Activated CD8-positive, alpha-beta T cell treated with anti-CD3 and anti-CD28 coated beads, Interleukin-2, amount 10 ng/mL, durations not matched to agents 7 days and 5 days (primary cell): ENCODE results near the gene TRAPPC1. TPM values are rescaled to one million over a fixed set of nuclear protein-coding genes. Genes with fewer than 3 reads are reported as not detected.

Experiments used
- ATAC-seq: fragments of 150-1000 bp; cut with Tn5 transposase; one replicate; pipeline ENCODE4 v1.10.0; 2021; ENCODE audit warnings: moderate library complexity
- CTCF ChIA-PET: fragments of 350-600 bp; sonication (Branson Sonifier 250); formaldehyde crosslinking; loops from one replicate; lab custom pipeline; 2021; ENCODE audit warnings: antibody characterized with exemption; lab: Charles Lee
- POLR2A ChIA-PET: fragments of 350-600 bp; sonication (Branson Sonifier 250); formaldehyde crosslinking; loops from one replicate; lab custom pipeline; 2021; ENCODE audit warnings: antibody characterized with exemption; lab: Charles Lee
- DNase-seq: peaks from one replicate; pipeline ENCODE4 v3.0.0-alpha.2; 2020
- H3K27ac Mint-ChIP-seq: one replicate; pipeline ENCODE4 v1.8.0; 2021; ENCODE audit warnings: mild to moderate bottlenecking, mixed read lengths
- H3K27me3 Mint-ChIP-seq: one replicate; pipeline ENCODE4 v1.8.0; 2021; ENCODE audit warnings: low read depth, mixed read lengths
- H3K36me3 Mint-ChIP-seq: one replicate; pipeline ENCODE4 v1.8.0; 2021; ENCODE audit warnings: low read depth, mixed read lengths
- H3K4me1 Mint-ChIP-seq: one replicate; pipeline ENCODE4 v1.8.0; 2021; ENCODE audit warnings: low read depth, mixed read lengths
- H3K4me3 Mint-ChIP-seq: one replicate; pipeline ENCODE4 v1.8.0; 2021; ENCODE audit warnings: mild to moderate bottlenecking, mixed read lengths
- H3K9me3 Mint-ChIP-seq: one replicate; pipeline ENCODE4 v1.8.0; 2022; ENCODE audit warnings: mixed read lengths; ENCODE audit not compliant: insufficient read depth
- total RNA-seq, 2 experiments: library from RNA; stranded (reverse); gene quantifications; one replicate each; pipeline ENCODE4 v1.2.3, GENCODE V29; 2021

Gene TRAPPC1
- total RNA-seq, 2 experiments from 2014 or later = 248 to 278 TPM

DNA sequence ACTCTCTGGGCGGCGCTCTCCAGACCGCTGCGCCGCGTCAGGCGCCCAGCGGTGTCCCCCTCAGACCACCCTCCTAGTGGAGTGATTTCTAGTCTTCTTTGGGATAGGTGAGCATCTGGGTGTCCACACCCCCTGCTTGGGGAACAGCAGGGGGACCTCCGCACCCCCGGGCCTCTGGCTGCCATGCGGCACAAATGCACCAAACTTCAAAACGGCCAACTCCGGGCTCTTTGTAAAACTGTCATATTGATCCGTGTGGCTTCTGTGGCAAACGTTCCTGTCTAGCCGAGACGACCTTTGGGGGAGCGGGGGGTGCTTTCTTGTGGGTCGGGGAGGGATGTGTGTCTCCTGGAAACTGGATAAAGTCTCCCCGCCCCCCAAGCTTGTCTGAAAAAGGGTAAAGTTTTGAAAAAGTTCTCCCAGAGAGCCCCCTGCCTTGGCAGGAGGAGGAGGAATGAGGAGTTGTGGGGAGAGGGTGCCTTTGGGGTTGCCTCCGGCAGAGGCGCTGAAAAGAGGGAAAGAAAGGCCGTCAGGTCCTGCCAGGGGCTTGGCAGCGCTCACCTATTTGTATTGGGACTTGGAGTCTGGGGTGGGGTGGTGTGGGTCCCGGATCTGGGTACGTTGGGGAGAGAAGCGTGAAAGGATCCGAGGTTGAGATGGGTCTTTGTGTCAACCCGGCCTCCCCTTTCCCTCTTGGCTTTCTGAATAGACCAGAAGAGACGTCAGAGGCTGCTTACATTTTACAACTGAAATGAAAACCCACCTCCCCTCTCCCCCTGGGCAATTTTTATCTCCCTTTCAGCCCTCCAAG is 45.3 kb downstream of the TRAPPC1 start:
- Mint-ChIP-seq H3K27ac (no peak overlapping the region), H3K36me3 (peaks cover 20% of the 10 kb centered on the region), H3K4me1 (peaks cover 6% of the 10 kb centered on the region), H3K4me3 (no peak overlapping the region), H3K9me3 (no peaks in the 10 kb centered on the region), H3K27me3 (no peaks in the 10 kb centered on the region)
- ATAC-seq = peak; percentile 21
- ChIA-PET POLR2A (interaction anchor here (0.6 to 1.7 kb wide), 5 partner anchors 13 to 44 kb away, joined by 3 to 12 read pairs (median 4); partner anchors contain the start of gene NAA38), CTCF (interaction anchor here (0.9 to 1.9 kb wide), 5 partner anchors 17 to 45 kb away, joined by 3 to 8 read pairs (median 4); partner anchors contain the start of genes CNTROB, NAA38 and TRAPPC1)
- peak; percentile 72 for DNase-seq

- peak; percentile 8 for ATAC-seq
- H3K9me3 Mint-ChIP-seq = no peaks in the 10 kb centered on the region
- H3K36me3 Mint-ChIP-seq = peaks cover 13% of the 10 kb centered on the region
- peak; percentile 60 for DNase-seq
- peak overlapping the region; percentile 61 for H3K27ac Mint-ChIP-seq
- peaks cover 3% of the 10 kb centered on the region for H3K4me1 Mint-ChIP-seq
- POLR2A ChIA-PET = interaction anchor here (0.6 to 1.7 kb wide), 7 partner anchors 14 to 272 kb away, joined by 3 to 12 read pairs (median 4); partner anchors contain the start of gene NAA38
- H3K27me3 Mint-ChIP-seq = no peaks in the 10 kb centered on the region
- CTCF ChIA-PET = interaction anchor here (0.9 to 1.9 kb wide), 5 partner anchors 17 to 46 kb away, joined by 3 to 8 read pairs (median 4); partner anchors contain the start of genes CNTROB, NAA38 and TRAPPC1
- H3K4me3 Mint-ChIP-seq = peak overlapping the region; percentile 61
Measured at GRCh38 chr17:7885367-7886226, 46.1 kb downstream of the TRAPPC1 start.

- DNase-seq (peak; percentile 49), ATAC-seq (peak; percentile 5)
- Mint-ChIP-seq H3K4me3 (peak overlapping the region; percentile 65), H3K36me3 (peaks cover 5% of the 10 kb centered on the region), H3K4me1 (no peaks in the 10 kb centered on the region), H3K27me3 (no peaks in the 10 kb centered on the region), H3K9me3 (no peaks in the 10 kb centered on the region), H3K27ac (peak overlapping the region; percentile 81)
- ChIA-PET POLR2A (interaction anchor here (1.0 to 1.3 kb wide), 2 partner anchors 48 to 289 kb away, joined by 4 read pairs; no protein-coding TSS in a partner anchor), CTCF (interaction anchor here (1.5 to 1.9 kb wide), 4 partner anchors 16 to 28 kb away, joined by 4 to 8 read pairs (median 6); partner anchors contain the start of gene NAA38)
Measured at GRCh38 chr17:7884581-7885366, 47.0 kb downstream of the TRAPPC1 start.

GRCh38 chr17:7883781-7884386 is 47.9 kb downstream of the TRAPPC1 start:
- Mint-ChIP-seq H3K4me1 (no peaks in the 10 kb centered on the region), H3K36me3 (peaks cover 4% of the 10 kb centered on the region), H3K27ac (peak overlapping the region; percentile 79), H3K27me3 (no peaks in the 10 kb centered on the region), H3K4me3 (peak overlapping the region; percentile 72), H3K9me3 (no peaks in the 10 kb centered on the region)
- no peak for ATAC-seq
- POLR2A ChIA-PET = interaction anchor here (0.6 to 1.0 kb wide), 4 partner anchors 20 to 290 kb away, joined by 3 to 4 read pairs (median 4); no protein-coding TSS in a partner anchor
- CTCF ChIA-PET = interaction anchor here (1.1 to 1.9 kb wide), 4 partner anchors 15 to 27 kb away, joined by 4 to 10 read pairs (median 6); partner anchors contain the start of gene NAA38
- peak; percentile 45 for DNase-seq

DNA sequence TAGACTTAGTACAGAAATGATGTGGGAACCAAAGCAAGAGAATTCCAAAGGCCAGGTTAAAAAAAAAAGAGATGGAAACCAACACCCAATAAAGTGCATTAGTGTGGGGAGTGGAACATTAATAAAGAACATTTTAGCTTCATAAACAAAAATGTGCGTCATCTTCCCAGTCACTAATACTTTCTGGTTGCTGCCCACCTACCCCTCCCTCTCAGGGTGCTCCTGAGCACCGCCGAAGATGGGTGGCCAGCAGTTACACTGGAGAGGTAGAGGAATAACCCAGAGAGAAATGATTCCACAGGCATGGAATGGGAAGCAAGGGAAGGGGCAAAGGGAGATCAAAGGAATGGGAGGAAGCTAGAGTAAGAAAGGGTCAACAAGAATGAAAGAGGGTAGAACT is 49.1 kb downstream of the TRAPPC1 start:
- Mint-ChIP-seq H3K27me3 (no peaks in the 10 kb centered on the region), H3K4me1 (no peaks in the 10 kb centered on the region), H3K9me3 (no peaks in the 10 kb centered on the region), H3K4me3 (no peak overlapping the region), H3K27ac (no peak overlapping the region), H3K36me3 (peaks cover 4% of the 10 kb centered on the region)
- ChIA-PET POLR2A (interaction anchor here (0.6 kb wide), 1 partner anchor 555 kb away, joined by 3 read pairs; no protein-coding TSS in a partner anchor), CTCF (interaction anchor here (0.9 to 1.9 kb wide), 8 partner anchors 11 to 174 kb away, joined by 3 to 10 read pairs (median 4); partner anchors contain the start of gene NAA38)
- DNase-seq = no peak
- ATAC-seq = no peak

DNA sequence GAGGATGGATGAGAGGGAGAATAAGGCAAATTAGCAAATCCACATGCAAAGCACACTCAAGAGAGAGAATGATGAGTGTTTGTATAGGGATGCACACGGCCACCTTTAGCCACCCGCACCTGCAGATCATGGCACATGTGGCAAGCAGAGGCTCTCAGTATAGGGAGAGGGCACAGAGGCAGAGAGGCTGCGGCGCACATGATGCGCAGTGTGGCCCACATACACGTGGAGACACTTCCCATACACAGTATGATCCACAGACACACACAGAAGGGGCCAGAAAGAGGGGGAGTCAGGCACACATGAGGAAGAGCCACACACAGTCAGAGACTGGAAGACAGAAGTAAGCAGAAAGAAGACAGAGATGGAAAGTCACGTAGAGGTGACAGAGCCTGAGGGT is 49.7 kb downstream of the TRAPPC1 start:
- DNase-seq (no peak), ATAC-seq (no peak)
- Mint-ChIP-seq H3K9me3 (no peaks in the 10 kb centered on the region), H3K4me1 (no peaks in the 10 kb centered on the region), H3K4me3 (no peak overlapping the region), H3K27me3 (no peaks in the 10 kb centered on the region), H3K27ac (no peak overlapping the region), H3K36me3 (peaks cover 6% of the 10 kb centered on the region)
- POLR2A ChIA-PET = interaction anchor here (0.6 kb wide), 1 partner anchor 555 kb away, joined by 3 read pairs; no protein-coding TSS in a partner anchor
- CTCF ChIA-PET = interaction anchor here (1.6 kb wide), 1 partner anchor 13 kb away, joined by 7 read pairs; no protein-coding TSS in a partner anchor

DNA sequence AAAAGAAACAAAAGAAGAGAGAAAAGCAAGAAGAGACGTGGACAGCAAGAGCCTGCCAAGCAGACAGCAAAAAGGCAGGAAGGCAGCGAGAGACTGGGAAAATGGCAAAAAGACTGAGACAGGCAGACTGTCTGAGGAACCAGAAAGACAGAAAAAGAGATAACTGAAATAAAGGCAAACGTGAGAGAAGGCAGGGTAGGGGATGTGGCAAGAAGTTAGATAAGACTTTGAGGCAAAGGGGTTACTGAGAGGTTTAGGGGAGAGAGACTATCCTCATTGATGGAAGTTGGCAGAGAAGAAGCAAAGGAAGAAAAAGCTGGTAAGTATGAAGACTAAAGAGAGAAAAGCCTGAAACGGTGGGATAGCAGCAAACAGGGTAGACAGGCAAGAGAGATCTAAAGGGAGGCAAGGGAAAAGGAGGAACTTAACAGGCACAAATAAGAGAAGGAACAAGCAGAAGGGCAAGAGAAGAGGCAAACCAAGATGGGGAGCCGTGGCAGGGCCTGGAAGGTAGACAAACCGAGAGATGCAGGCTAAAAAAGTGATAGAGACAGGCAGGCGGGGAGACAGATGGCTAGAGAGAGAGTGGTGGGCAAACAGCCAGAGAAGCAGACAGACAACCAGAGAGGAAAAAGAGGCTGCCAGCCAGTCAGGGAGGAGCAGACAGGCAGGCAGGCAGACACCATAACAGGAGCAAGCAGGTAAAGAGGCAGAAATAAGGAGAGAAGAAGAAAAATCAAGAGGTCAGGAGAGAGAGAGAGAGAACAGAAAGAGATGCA is 50.3 kb downstream of the TRAPPC1 start:
- H3K9me3 Mint-ChIP-seq = no peaks in the 10 kb centered on the region
- no peak overlapping the region for H3K27ac Mint-ChIP-seq
- H3K4me1 Mint-ChIP-seq = no peaks in the 10 kb centered on the region
- ChIA-PET CTCF (no interaction called here), POLR2A (no interaction called here)
- H3K27me3 Mint-ChIP-seq = no peaks in the 10 kb centered on the region
- no peak for DNase-seq
- H3K4me3 Mint-ChIP-seq = no peak overlapping the region
- ATAC-seq = no peak
- peaks cover 6% of the 10 kb centered on the region for H3K36me3 Mint-ChIP-seq

Other genes with a start within 250 kb of the TRAPPC1 start
- 100 to 1,000 TPM; 131 to 136 TPM for gene TP53, start 244.5 kb downstream of the TRAPPC1 start, total RNA-seq
- gene WRAP53, start 243.5 kb downstream of the TRAPPC1 start, total RNA-seq = 10 to 100 TPM; 27.1 to 29.3 TPM
- not detected for gene EFNB3, start 226.7 kb downstream of the TRAPPC1 start, total RNA-seq
- not detected for gene DNAH2, start 214.2 kb downstream of the TRAPPC1 start, total RNA-seq
- gene KDM6B, start 97.7 kb downstream of the TRAPPC1 start, total RNA-seq = 10 to 100 TPM; 12.4 to 12.6 TPM
- gene TMEM88, start 76.9 kb downstream of the TRAPPC1 start, total RNA-seq = 1 to 10 TPM in 1 of 2 experiments, under 1 TPM in 1; 0.87 to 1.2 TPM
- gene NAA38, start 74.4 kb downstream of the TRAPPC1 start, total RNA-seq = 10 to 100 TPM; 92.7 to 93.1 TPM
- gene CYB5D1, start 73.9 kb downstream of the TRAPPC1 start, total RNA-seq = 10 to 100 TPM in 1 of 2 experiments, 1 to 10 TPM in 1; 9.8 to 11.2 TPM
- 100 to 1,000 TPM; 125 to 129 TPM for gene CHD3, start 43.2 kb downstream of the TRAPPC1 start, total RNA-seq
- 1 to 10 TPM; 4.2 TPM for gene RNF227, start 15.7 kb downstream of the TRAPPC1 start, total RNA-seq
- gene KCNAB3, start 2.1 kb downstream of the TRAPPC1 start, total RNA-seq = 10 to 100 TPM in 1 of 2 experiments, 1 to 10 TPM in 1; 8.8 to 10.3 TPM
- gene CNTROB, start 260 bp upstream of the TRAPPC1 start, total RNA-seq = 10 to 100 TPM; 66.7 to 76.5 TPM
- gene GUCY2D, start 70.7 kb upstream of the TRAPPC1 start, total RNA-seq = not detected
- not detected for gene ALOX15B, start 107.1 kb upstream of the TRAPPC1 start, total RNA-seq
- under 1 TPM; 0.26 to 0.47 TPM for gene ALOX12B, start 155.8 kb upstream of the TRAPPC1 start, total RNA-seq
- gene ALOXE3, start 186.6 kb upstream of the TRAPPC1 start, total RNA-seq = not detected
- under 1 TPM in 1 of 2 experiments, not detected in 1; 0.29 TPM for gene HES7, start 192.2 kb upstream of the TRAPPC1 start, total RNA-seq
- 10 to 100 TPM; 35.0 to 38.1 TPM for gene PER1, start 220.5 kb upstream of the TRAPPC1 start, total RNA-seq
- gene VAMP2, start 231.0 kb upstream of the TRAPPC1 start, total RNA-seq = 10 to 100 TPM; 56.3 to 56.7 TPM
- gene TMEM107, start 244.4 kb upstream of the TRAPPC1 start, total RNA-seq = 10 to 100 TPM; 39.6 to 44.1 TPM